B cell (primary cell): ENCODE results near the gene VAMP8.
"Not testable (repeated sequence)": the region's sequence is repeated elsewhere in the genome, so short reads cannot be mapped to it uniquely, and the experiment has no call there.

Experiments
- EZH2 ChIP-seq: IDR thresholded peaks from 2 replicates; pipeline ENCODE4 v1.6.1; 2012; ENCODE audit warnings: borderline replicate concordance, low read depth, mild to moderate bottlenecking, moderate library complexity, low read length; ENCODE audit not compliant: insufficient read depth, poor library complexity, severe bottlenecking
- TF ChIP-seq, protein P1 (sequence below): fragments of 200-600 bp; IDR thresholded peaks from one replicate; pipeline ENCODE4 v1.8.0; 2022; ENCODE audit warnings: antibody characterized with exemption, mild to moderate bottlenecking

GRCh38 chr2:85560403-85560726, 17.0 kb upstream of the VAMP8 start:
- TF ChIP-seq, protein P1, sequence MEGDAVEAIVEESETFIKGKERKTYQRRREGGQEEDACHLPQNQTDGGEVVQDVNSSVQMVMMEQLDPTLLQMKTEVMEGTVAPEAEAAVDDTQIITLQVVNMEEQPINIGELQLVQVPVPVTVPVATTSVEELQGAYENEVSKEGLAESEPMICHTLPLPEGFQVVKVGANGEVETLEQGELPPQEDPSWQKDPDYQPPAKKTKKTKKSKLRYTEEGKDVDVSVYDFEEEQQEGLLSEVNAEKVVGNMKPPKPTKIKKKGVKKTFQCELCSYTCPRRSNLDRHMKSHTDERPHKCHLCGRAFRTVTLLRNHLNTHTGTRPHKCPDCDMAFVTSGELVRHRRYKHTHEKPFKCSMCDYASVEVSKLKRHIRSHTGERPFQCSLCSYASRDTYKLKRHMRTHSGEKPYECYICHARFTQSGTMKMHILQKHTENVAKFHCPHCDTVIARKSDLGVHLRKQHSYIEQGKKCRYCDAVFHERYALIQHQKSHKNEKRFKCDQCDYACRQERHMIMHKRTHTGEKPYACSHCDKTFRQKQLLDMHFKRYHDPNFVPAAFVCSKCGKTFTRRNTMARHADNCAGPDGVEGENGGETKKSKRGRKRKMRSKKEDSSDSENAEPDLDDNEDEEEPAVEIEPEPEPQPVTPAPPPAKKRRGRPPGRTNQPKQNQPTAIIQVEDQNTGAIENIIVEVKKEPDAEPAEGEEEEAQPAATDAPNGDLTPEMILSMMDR, result not testable (repeated sequence)
- not testable (repeated sequence) for TF ChIP-seq EZH2
